ENCODE data around the gene ECI2. TPM values are rescaled to one million over a fixed set of nuclear protein-coding genes. Genes with fewer than 3 reads are reported as not detected.

Gene ECI2
- total and polyA plus RNA-seq, 2 of the 13 experiments (the other 11 are each of a cell fraction or from before 2014, with no cell fraction given): 78.5 to 228 TPM

DNA sequence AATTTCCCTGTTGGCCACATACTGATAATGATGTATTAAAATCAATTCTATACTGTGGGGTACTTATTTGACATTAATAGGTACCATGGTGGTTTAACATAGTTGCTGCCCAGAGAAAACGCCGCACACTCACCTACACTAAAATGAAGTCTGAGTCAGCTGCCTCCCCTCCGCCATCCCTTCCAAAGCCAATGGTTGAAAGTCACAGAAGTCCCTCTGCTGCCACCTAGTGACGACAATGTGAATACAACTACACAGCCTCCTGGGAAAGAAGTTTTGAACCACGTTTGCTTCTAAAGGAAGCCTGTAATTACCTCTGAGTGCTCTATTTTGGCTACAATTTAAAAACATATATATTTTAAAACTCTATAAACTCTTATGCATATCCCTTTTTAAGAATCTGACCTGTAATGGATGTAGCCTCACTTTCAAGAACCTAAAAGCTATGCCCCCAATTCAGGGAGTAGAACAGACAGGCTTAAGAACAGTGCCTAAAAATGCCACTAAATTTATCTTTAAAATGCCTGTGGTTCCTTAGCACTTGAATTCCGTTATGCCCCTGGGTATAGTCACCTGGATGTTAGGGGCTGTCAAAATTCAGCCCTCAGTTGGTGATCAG lies 20.6 kb upstream of the ECI2 start (continued):
- TF ChIP-seq, protein P1, sequence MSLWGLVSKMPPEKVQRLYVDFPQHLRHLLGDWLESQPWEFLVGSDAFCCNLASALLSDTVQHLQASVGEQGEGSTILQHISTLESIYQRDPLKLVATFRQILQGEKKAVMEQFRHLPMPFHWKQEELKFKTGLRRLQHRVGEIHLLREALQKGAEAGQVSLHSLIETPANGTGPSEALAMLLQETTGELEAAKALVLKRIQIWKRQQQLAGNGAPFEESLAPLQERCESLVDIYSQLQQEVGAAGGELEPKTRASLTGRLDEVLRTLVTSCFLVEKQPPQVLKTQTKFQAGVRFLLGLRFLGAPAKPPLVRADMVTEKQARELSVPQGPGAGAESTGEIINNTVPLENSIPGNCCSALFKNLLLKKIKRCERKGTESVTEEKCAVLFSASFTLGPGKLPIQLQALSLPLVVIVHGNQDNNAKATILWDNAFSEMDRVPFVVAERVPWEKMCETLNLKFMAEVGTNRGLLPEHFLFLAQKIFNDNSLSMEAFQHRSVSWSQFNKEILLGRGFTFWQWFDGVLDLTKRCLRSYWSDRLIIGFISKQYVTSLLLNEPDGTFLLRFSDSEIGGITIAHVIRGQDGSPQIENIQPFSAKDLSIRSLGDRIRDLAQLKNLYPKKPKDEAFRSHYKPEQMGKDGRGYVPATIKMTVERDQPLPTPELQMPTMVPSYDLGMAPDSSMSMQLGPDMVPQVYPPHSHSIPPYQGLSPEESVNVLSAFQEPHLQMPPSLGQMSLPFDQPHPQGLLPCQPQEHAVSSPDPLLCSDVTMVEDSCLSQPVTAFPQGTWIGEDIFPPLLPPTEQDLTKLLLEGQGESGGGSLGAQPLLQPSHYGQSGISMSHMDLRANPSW (CRISPR knock-in tag; IDR thresholded peaks at IDR 0.05; ENCODE audit: borderline replicate concordance): no peak
- TF ChIP-seq DNMT3B (CRISPR knock-in tag; conservative IDR thresholded peaks at IDR 0.05) (no peak; the same call in 1 of the 2 replicates), SMAD3 (CRISPR knock-in tag; IDR thresholded peaks at IDR 0.05) (peak; percentile 69; the same call in 1 of the 2 replicates), ELF3 (CRISPR knock-in tag; IDR thresholded peaks at IDR 0.05) (no peak), RARA (CRISPR knock-in tag; IDR thresholded peaks at IDR 0.05) (peak; percentile 33; the same call in 1 of the 2 replicates), DPF2 (CRISPR knock-in tag; IDR thresholded peaks at IDR 0.05; ENCODE audit: borderline replicate concordance, low read depth) (no peak), FOSL2 (CRISPR knock-in tag; IDR thresholded peaks at IDR 0.05) (peak; percentile 77), RXRB (CRISPR knock-in tag; IDR thresholded peaks at IDR 0.05; ENCODE audit: borderline replicate concordance) (peak; percentile 68; the same call in 1 of the 2 replicates), CCAR2 (optimal IDR thresholded peaks at IDR 0.05; ENCODE audit: low read depth, low read length) (no peak), NR2F1 (CRISPR knock-in tag; IDR thresholded peaks at IDR 0.05) (no peak), PRMT3 (CRISPR knock-in tag; IDR thresholded peaks at IDR 0.05; ENCODE audit: borderline replicate concordance, low read depth) (no peak), BCL6 (CRISPR knock-in tag; IDR thresholded peaks at IDR 0.05) (0 out of 2 replicates have a peak, but pooled peaks have one; percentile 19), NCOA5 (CRISPR knock-in tag; IDR thresholded peaks at IDR 0.05) (no peak), IRF2 (CRISPR knock-in tag; IDR thresholded peaks at IDR 0.05) (peak; percentile 62), ZNF557 (CRISPR knock-in tag; IDR thresholded peaks at IDR 0.05) (no peak), ESRRA (CRISPR knock-in tag; IDR thresholded peaks at IDR 0.05; ENCODE audit: low read depth) (no peak), KDM5A (IDR thresholded peaks at IDR 0.05; ENCODE audit: borderline replicate concordance, low read length) (no peak)
- TF ChIP-seq, protein P2, sequence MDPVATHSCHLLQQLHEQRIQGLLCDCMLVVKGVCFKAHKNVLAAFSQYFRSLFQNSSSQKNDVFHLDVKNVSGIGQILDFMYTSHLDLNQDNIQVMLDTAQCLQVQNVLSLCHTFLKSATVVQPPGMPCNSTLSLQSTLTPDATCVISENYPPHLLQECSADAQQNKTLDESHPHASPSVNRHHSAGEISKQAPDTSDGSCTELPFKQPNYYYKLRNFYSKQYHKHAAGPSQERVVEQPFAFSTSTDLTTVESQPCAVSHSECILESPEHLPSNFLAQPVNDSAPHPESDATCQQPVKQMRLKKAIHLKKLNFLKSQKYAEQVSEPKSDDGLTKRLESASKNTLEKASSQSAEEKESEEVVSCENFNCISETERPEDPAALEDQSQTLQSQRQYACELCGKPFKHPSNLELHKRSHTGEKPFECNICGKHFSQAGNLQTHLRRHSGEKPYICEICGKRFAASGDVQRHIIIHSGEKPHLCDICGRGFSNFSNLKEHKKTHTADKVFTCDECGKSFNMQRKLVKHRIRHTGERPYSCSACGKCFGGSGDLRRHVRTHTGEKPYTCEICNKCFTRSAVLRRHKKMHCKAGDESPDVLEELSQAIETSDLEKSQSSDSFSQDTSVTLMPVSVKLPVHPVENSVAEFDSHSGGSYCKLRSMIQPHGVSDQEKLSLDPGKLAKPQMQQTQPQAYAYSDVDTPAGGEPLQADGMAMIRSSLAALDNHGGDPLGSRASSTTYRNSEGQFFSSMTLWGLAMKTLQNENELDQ (CRISPR knock-in tag; IDR thresholded peaks at IDR 0.05; ENCODE audit: borderline replicate concordance): no peak
- TF ChIP-seq, protein P3, sequence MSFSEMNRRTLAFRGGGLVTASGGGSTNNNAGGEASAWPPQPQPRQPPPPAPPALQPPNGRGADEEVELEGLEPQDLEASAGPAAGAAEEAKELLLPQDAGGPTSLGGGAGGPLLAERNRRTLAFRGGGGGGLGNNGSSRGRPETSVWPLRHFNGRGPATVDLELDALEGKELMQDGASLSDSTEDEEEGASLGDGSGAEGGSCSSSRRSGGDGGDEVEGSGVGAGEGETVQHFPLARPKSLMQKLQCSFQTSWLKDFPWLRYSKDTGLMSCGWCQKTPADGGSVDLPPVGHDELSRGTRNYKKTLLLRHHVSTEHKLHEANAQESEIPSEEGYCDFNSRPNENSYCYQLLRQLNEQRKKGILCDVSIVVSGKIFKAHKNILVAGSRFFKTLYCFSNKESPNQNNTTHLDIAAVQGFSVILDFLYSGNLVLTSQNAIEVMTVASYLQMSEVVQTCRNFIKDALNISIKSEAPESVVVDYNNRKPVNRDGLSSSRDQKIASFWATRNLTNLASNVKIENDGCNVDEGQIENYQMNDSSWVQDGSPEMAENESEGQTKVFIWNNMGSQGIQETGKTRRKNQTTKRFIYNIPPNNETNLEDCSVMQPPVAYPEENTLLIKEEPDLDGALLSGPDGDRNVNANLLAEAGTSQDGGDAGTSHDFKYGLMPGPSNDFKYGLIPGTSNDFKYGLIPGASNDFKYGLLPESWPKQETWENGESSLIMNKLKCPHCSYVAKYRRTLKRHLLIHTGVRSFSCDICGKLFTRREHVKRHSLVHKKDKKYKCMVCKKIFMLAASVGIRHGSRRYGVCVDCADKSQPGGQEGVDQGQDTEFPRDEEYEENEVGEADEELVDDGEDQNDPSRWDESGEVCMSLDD (CRISPR knock-in tag; IDR thresholded peaks at IDR 0.05; ENCODE audit: borderline replicate concordance): no peak

Data from HepG2 (cell line).